Retinal pigment epithelial cell (primary cell): ENCODE measurements around the gene TPCN1.

Source experiments
- DNase-seq: peaks from one replicate; pipeline ENCODE4 v3.0.0-alpha.2; 2010; ENCODE audit warnings: low read depth
- H3K4me3 ChIP-seq: 2 replicates; pipeline ENCODE4 v1.5.1; 2011; ENCODE audit warnings: mild to moderate bottlenecking, low read length, control low read depth, moderate library complexity
- CTCF ChIP-seq: conservative IDR thresholded peaks from 2 replicates; pipeline ENCODE4 v1.5.1; 2011; ENCODE audit warnings: low read depth, low read length, control low read depth, inconsistent platforms

Gene TPCN1

GRCh38 chr12:113253532-113254285 lies 32.4 kb downstream of the TPCN1 start:
- TF ChIP-seq CTCF, result no peak
- DNase-seq, result no peak
- no peak overlapping the region for H3K4me3 ChIP-seq

- TF ChIP-seq CTCF, result no peak
- H3K4me3 ChIP-seq, result no peak overlapping the region
- no peak for DNase-seq
Observed at GRCh38 chr12:113254298-113254697, 33.0 kb downstream of the TPCN1 start.

- no peak for DNase-seq
- H3K4me3 ChIP-seq, result no peak overlapping the region
- TF ChIP-seq CTCF, result no peak
Observed at GRCh38 chr12:113257564-113257963, 36.3 kb downstream of the TPCN1 start.

- H3K4me3 ChIP-seq, result no peak overlapping the region
- TF ChIP-seq CTCF, result no peak
- DNase-seq, result no peak
Observed at GRCh38 chr12:113260127-113260526, 38.9 kb downstream of the TPCN1 start.

GRCh38 chr12:113260636-113261300 lies 39.5 kb downstream of the TPCN1 start:
- H3K4me3 ChIP-seq, result no peak overlapping the region
- no peak for TF ChIP-seq CTCF

GRCh38 chr12:113261847-113262470 lies 40.7 kb downstream of the TPCN1 start:
- DNase-seq, result no peak
- TF ChIP-seq CTCF, result no peak
- no peak overlapping the region for H3K4me3 ChIP-seq

More at GRCh38 chr12:113260636-113261300, 39.5 kb downstream of the TPCN1 start:
- no peak for DNase-seq

- TF ChIP-seq CTCF, result no peak
- no peak overlapping the region for H3K4me3 ChIP-seq
- no peak for DNase-seq
Observed at GRCh38 chr12:113262710-113263109, 41.4 kb downstream of the TPCN1 start.
